Measurements from ENCODE around the gene TRIM8.
A peak's percentile ranks its signal among the peaks of the same experiment; 100 is the strongest.

Gene TRIM8

GRCh38 chr10:102641880-102642735 lies 2.2 kb upstream of the TRIM8 start:
- Histone ChIP-seq H3K9me3 (ENCODE audit: insufficient read depth, low read length, severe bottlenecking) (no peaks in the 10 kb centered on the region), H3K4me3 (ENCODE audit: low read depth in 1 of 2, low read length in 2 of 2) (peak overlapping the region; percentile 75 to 97), H3K4me2 (ENCODE audit: insufficient read depth, low read length) (peak overlapping the region; percentile 73), H3K79me2 (ENCODE audit: insufficient read depth, low read length) (peaks cover 46% of the 10 kb centered on the region), H3K27me3 (ENCODE audit: insufficient read depth, low read length, poor library complexity) (no peaks in the 10 kb centered on the region), H3K27ac (ENCODE audit: low read length) (peak overlapping the region; percentile 94), H2AFZ (ENCODE audit: low read depth, low read length) (peak overlapping the region; percentile 87), H4K20me1 (ENCODE audit: insufficient read depth, low read length) (peaks cover 22% of the 10 kb centered on the region), H3K4me1 (ENCODE audit: insufficient read depth, low read length) (peaks cover 28% of the 10 kb centered on the region), H3K36me3 (ENCODE audit: insufficient read depth, low read length) (peaks cover 12% of the 10 kb centered on the region), H3K9ac (ENCODE audit: low read depth, low read length) (peak overlapping the region; percentile 97)
- TF ChIP-seq CTCF (IDR thresholded peaks at IDR 0.05; ENCODE audit: borderline replicate concordance, extremely low read depth, low read length, poor library complexity, severe bottlenecking) (no peak), EZH2 (IDR thresholded peaks at IDR 0.05; ENCODE audit: borderline replicate concordance, low read depth, low read length, severe bottlenecking) (no peak)
- ATAC-seq (ENCODE audit: insufficient read depth, low read depth) (peak; percentile 73), DNase-seq (peak; percentile 99)

GRCh38 chr10:102642736-102643335 lies 1.4 kb upstream of the TRIM8 start:
- Histone ChIP-seq H2AFZ (ENCODE audit: low read depth, low read length) (peak overlapping the region; percentile 78), H3K4me1 (ENCODE audit: insufficient read depth, low read length) (peaks cover 36% of the 10 kb centered on the region), H3K9ac (ENCODE audit: low read depth, low read length) (peak overlapping the region; percentile 97), H3K79me2 (ENCODE audit: insufficient read depth, low read length) (peaks cover 53% of the 10 kb centered on the region), H4K20me1 (ENCODE audit: insufficient read depth, low read length) (peaks cover 29% of the 10 kb centered on the region), H3K4me2 (ENCODE audit: insufficient read depth, low read length) (peak overlapping the region; percentile 73), H3K27ac (ENCODE audit: low read length) (peak overlapping the region; percentile 94), H3K9me3 (ENCODE audit: insufficient read depth, low read length, severe bottlenecking) (no peaks in the 10 kb centered on the region), H3K36me3 (ENCODE audit: insufficient read depth, low read length) (peaks cover 19% of the 10 kb centered on the region), H3K27me3 (ENCODE audit: insufficient read depth, low read length, poor library complexity) (no peaks in the 10 kb centered on the region), H3K4me3 (ENCODE audit: low read depth in 1 of 2, low read length in 2 of 2) (peak overlapping the region; percentile 75 to 97)
- TF ChIP-seq EZH2 (IDR thresholded peaks at IDR 0.05; ENCODE audit: borderline replicate concordance, low read depth, low read length, severe bottlenecking) (no peak), CTCF (IDR thresholded peaks at IDR 0.05; ENCODE audit: borderline replicate concordance, extremely low read depth, low read length, poor library complexity, severe bottlenecking) (no peak)
- peak; percentile 47 for DNase-seq
- no peak for ATAC-seq (ENCODE audit: insufficient read depth, low read depth)

- Histone ChIP-seq H3K9ac (ENCODE audit: low read depth, low read length) (peak overlapping the region; percentile 97), H3K36me3 (ENCODE audit: insufficient read depth, low read length) (peaks cover 25% of the 10 kb centered on the region), H3K27me3 (ENCODE audit: insufficient read depth, low read length, poor library complexity) (no peaks in the 10 kb centered on the region), H3K4me2 (ENCODE audit: insufficient read depth, low read length) (peak overlapping the region; percentile 73), H3K4me3 (ENCODE audit: low read depth in 1 of 2, low read length in 2 of 2) (peak overlapping the region; percentile 75 to 97), H2AFZ (ENCODE audit: low read depth, low read length) (peak overlapping the region; percentile 78), H3K79me2 (ENCODE audit: insufficient read depth, low read length) (peaks cover 60% of the 10 kb centered on the region), H3K4me1 (ENCODE audit: insufficient read depth, low read length) (peaks cover 42% of the 10 kb centered on the region), H3K27ac (ENCODE audit: low read length) (peak overlapping the region; percentile 95), H4K20me1 (ENCODE audit: insufficient read depth, low read length) (peaks cover 36% of the 10 kb centered on the region), H3K9me3 (ENCODE audit: insufficient read depth, low read length, severe bottlenecking) (no peaks in the 10 kb centered on the region)
- DNase-seq: peak; percentile 69
- TF ChIP-seq CTCF (IDR thresholded peaks at IDR 0.05; ENCODE audit: borderline replicate concordance, extremely low read depth, low read length, poor library complexity, severe bottlenecking) (no peak), EZH2 (IDR thresholded peaks at IDR 0.05; ENCODE audit: borderline replicate concordance, low read depth, low read length, severe bottlenecking) (no peak)
- ATAC-seq (ENCODE audit: insufficient read depth, low read depth): peak; percentile 12; the same call in 2 of the 3 replicates
These were observed 778 bp upstream of the TRIM8 start for GRCh38 chr10:102643336-102644065.

Measured in DND-41 (cell line).